Common myeloid progenitor, CD34-positive (primary cell): ENCODE data around the gene TMEM51.

Source experiments
- CTCF ChIA-PET: fragments of 350-600 bp; sonication (Branson Sonifier 250); formaldehyde crosslinking; loops from one replicate; lab custom pipeline; 2021; ENCODE audit warnings: antibody characterized with exemption; lab: Charles Lee
- POLR2A ChIA-PET: fragments of 350-600 bp; sonication (Branson Sonifier 250); formaldehyde crosslinking; loops from one replicate; lab custom pipeline; 2021; ENCODE audit warnings: antibody characterized with exemption; lab: Charles Lee
- DNase-seq, 3 donors: peaks; one replicate each; pipeline versions ENCODE4 v3.0.0 to v3.0.0-alpha.2; 2013
- H3K27ac ChIP-seq, 2 experiments: 1 replicate in 1 of 2; 2 replicates in 1 of 2; pipeline ENCODE4 v1.7.0; 2013; ENCODE audit warnings: inconsistent platforms in 2 of 2, low read length in 2 of 2, mild to moderate bottlenecking in 2 of 2, low read depth in 1 of 2, moderate library complexity in 1 of 2; ENCODE audit not compliant: severe bottlenecking in 2 of 2, insufficient read depth in 1 of 2, poor library complexity in 1 of 2
- H3K27me3 ChIP-seq, 5 experiments: replicated peaks in 2 of 5; 1 replicate in 3 of 5; 2 replicates in 2 of 5; pipeline versions ENCODE4 v1.6.1 to v1.7.0; 2013; ENCODE audit warnings: low read length in 4 of 5, mild to moderate bottlenecking in 2 of 5, moderate library complexity in 2 of 5, inconsistent platforms in 1 of 5; ENCODE audit not compliant: insufficient read depth in 5 of 5, control insufficient read depth in 4 of 5
- H3K36me3 ChIP-seq, 4 experiments: 1 replicate in 2 of 4; 2 replicates in 2 of 4; pipeline versions ENCODE4 v1.6.1 to v1.7.0; 2013; ENCODE audit warnings: low read length in 3 of 4, control low read depth in 1 of 4, mild to moderate bottlenecking in 1 of 4; ENCODE audit not compliant: control insufficient read depth in 4 of 4, insufficient read depth in 4 of 4
- H3K4me1 ChIP-seq, 4 experiments: 1 replicate in 3 of 4; 2 replicates in 1 of 4; pipeline versions ENCODE4 v1.6.1 to v1.7.1; 2013; ENCODE audit warnings: low read length in 3 of 4, mild to moderate bottlenecking in 3 of 4, control low read depth in 1 of 4, inconsistent platforms in 1 of 4, moderate library complexity in 1 of 4; ENCODE audit not compliant: control insufficient read depth in 4 of 4, insufficient read depth in 4 of 4; ENCODE audit errors: control extremely low read depth in 1 of 4
- H3K4me3 ChIP-seq, 7 experiments: 1 replicate in 4 of 7; 2 replicates in 3 of 7; pipeline versions ENCODE4 v1.5.1 to v1.7.0; 2013; ENCODE audit warnings: mild to moderate bottlenecking in 7 of 7, low read length in 6 of 7, moderate library complexity in 6 of 7, inconsistent platforms in 2 of 7, low read depth in 2 of 7, control low read depth in 1 of 7; ENCODE audit not compliant: insufficient read depth in 4 of 7, control insufficient read depth in 1 of 7; ENCODE audit errors: extremely low read depth in 1 of 7
- H3K9me3 ChIP-seq, 5 experiments: 1 replicate in 4 of 5; 2 replicates in 1 of 5; pipeline versions ENCODE4 v1.6.1 to v1.7.1; 2013; ENCODE audit warnings: low read length in 4 of 5, mild to moderate bottlenecking in 2 of 5, inconsistent platforms in 1 of 5, low read depth in 1 of 5, moderate library complexity in 1 of 5; ENCODE audit not compliant: control insufficient read depth in 4 of 5, insufficient read depth in 2 of 5; ENCODE audit errors: control extremely low read depth in 1 of 5
- WGBS: methylation state at CpG from one replicate; pipeline ENCODE4 v1.1.5; 2013; ENCODE audit not compliant: insufficient coverage; 5-methylcytosine and 5-hydroxymethylcytosine counted together

Gene TMEM51

DNA sequence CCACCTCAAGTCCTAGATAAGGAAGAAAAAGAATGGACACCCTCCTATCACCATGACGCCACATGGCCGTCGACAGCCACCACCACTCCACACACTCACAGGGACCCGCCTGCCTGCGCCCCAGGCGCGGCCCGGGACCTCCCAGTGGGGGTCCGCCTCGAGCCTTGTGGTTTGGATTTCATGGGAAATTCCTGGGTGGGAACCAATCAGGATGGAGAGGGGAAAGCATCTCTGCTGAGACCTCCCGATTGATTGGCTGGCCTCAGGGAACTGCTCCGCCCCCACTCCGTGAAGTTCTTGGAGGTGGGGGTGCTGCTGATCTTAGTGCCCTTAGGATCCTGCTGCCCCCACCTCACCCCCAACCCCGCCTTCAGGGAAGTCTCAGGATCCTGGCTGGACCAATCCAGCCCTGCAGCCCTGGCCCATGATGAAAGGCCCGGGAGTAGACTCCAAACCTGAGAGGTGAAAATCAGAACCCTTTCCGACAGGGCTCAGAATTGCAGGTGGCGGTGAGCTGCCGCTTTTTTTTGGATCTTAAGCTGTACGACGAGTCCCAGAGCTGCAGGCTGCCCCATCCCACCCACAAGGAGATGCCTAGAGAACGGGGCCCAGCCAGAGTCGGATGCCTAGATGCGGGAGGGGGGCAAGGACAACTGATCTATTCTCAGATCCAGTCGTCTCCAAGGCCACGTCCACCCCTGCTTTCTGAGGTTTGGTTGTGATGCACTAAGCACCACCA, 29.0 kb upstream of the TMEM51 start:
- H3K36me3 ChIP-seq = no peaks in the 10 kb centered on the region
- H3K4me3 ChIP-seq = no peak overlapping the region
- H3K4me1 ChIP-seq = peaks cover 0 to 4% (median 4%) of the 10 kb centered on the region in 4 experiments
- peaks cover 0 to 3% (median 0%) of the 10 kb centered on the region in 5 experiments for H3K9me3 ChIP-seq
- H3K27me3 ChIP-seq = no peaks in the 10 kb centered on the region
- H3K27ac ChIP-seq = no peak overlapping the region
- ChIA-PET POLR2A (no interaction called here), CTCF (interaction anchor here (0.6 to 10.7 kb wide), 5 partner anchors 28 to 263 kb away, joined by 3 to 111 read pairs (median 4); partner anchors contain the start of gene TMEM51)
- DNase-seq = no peak
- WGBS = 100% methylated on average over 14 of the region's 25 CpGs

- Histone ChIP-seq H3K27me3 (no peaks in the 10 kb centered on the region), H3K36me3 (no peaks in the 10 kb centered on the region), H3K27ac (no peak overlapping the region), H3K4me1 (peaks cover 0 to 4% (median 4%) of the 10 kb centered on the region in 4 experiments), H3K9me3 (peaks cover 0 to 9% (median 4%) of the 10 kb centered on the region in 5 experiments), H3K4me3 (no peak overlapping the region)
- DNase-seq = no peak
- ChIA-PET CTCF (interaction anchor here (0.6 to 10.7 kb wide), 10 partner anchors 9 to 179 kb away, joined by 3 to 111 read pairs (median 5); partner anchors contain the start of gene TMEM51), POLR2A (no interaction called here)
- WGBS = 98% methylated on average over 7 of the region's 7 CpGs
Observed at GRCh38 chr1:15125101-15125745, 28.3 kb upstream of the TMEM51 start.

DNA sequence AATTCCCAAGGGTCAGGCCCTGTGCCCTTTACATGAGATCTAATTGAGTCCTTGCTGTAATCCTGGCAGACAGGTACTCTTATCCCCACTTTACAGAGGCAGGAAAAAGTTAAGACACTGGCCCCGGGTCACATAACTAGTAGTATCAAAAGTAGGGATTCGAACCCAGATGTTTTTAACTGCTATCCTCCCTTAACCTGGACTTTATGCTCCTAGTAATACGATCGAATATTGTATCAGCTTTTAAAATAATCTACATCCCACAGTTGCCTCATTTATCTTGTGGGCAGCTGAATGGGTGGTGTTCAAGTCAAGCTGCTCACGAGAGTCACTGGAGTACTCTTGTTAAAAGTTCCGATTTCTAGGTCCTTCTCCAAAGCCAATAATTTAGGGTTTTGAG, 25.5 kb upstream of the TMEM51 start:
- H3K4me3 ChIP-seq = no peak overlapping the region
- CTCF ChIA-PET = interaction anchor here (0.9 to 10.7 kb wide), 19 partner anchors 9 to 176 kb away, joined by 3 to 111 read pairs (median 5); partner anchors contain the start of genes FHAD1 and TMEM51
- no peaks in the 10 kb centered on the region for H3K36me3 ChIP-seq
- peaks cover 0 to 4% (median 4%) of the 10 kb centered on the region in 4 experiments for H3K4me1 ChIP-seq
- peaks cover 1 to 13% (median 6%) of the 10 kb centered on the region in 5 experiments for H3K9me3 ChIP-seq
- WGBS = 85% methylated on average over 6 of the region's 6 CpGs
- DNase-seq = no peak
- no peak overlapping the region for H3K27ac ChIP-seq
- POLR2A ChIA-PET = interaction anchor here (1.1 to 1.9 kb wide), 2 partner anchors 14 to 144 kb away, joined by 4 to 8 read pairs; no protein-coding TSS in a partner anchor
- no peaks in the 10 kb centered on the region for H3K27me3 ChIP-seq

- Histone ChIP-seq H3K4me1 (peaks cover 0 to 4% (median 4%) of the 10 kb centered on the region in 4 experiments), H3K4me3 (no peak overlapping the region), H3K36me3 (no peaks in the 10 kb centered on the region), H3K27me3 (no peaks in the 10 kb centered on the region), H3K9me3 (peaks cover 1 to 13% (median 6%) of the 10 kb centered on the region in 5 experiments), H3K27ac (no peak overlapping the region)
- peak; percentile 75 to 86 (median 80) for DNase-seq
- 23% methylated on average over 11 of the region's 18 CpGs for WGBS
- CTCF ChIA-PET = interaction anchor here (0.6 to 10.7 kb wide), 23 partner anchors 8 to 176 kb away, joined by 3 to 111 read pairs (median 5); partner anchors contain the start of genes FHAD1 and TMEM51
- POLR2A ChIA-PET = interaction anchor here (0.7 to 1.9 kb wide), 3 partner anchors 13 to 144 kb away, joined by 4 to 8 read pairs (median 4); partner anchors contain the start of gene TMEM51
Observed at GRCh38 chr1:15128520-15129313, 24.8 kb upstream of the TMEM51 start.

GRCh38 chr1:15129944-15130343, 23.6 kb upstream of the TMEM51 start:
- 95% methylated on average over 4 of the region's 4 CpGs for WGBS
- CTCF ChIA-PET = interaction anchor here (1.1 to 10.7 kb wide), 6 partner anchors 11 to 142 kb away, joined by 3 to 111 read pairs (median 40); partner anchors contain the start of gene TMEM51
- POLR2A ChIA-PET = interaction anchor here (1.9 kb wide), 1 partner anchor 12 kb away, joined by 8 read pairs; no protein-coding TSS in a partner anchor
- Histone ChIP-seq H3K9me3 (peaks cover 1 to 13% (median 6%) of the 10 kb centered on the region in 5 experiments), H3K27me3 (no peaks in the 10 kb centered on the region), H3K4me1 (peaks cover under 1 to 6% (median 5%) of the 10 kb centered on the region in 4 experiments), H3K27ac (no peak overlapping the region), H3K4me3 (no peak overlapping the region), H3K36me3 (no peaks in the 10 kb centered on the region)
- peak in 1 of 3 donors; percentile 39 for DNase-seq

GRCh38 chr1:15130607-15131006, 22.9 kb upstream of the TMEM51 start:
- POLR2A ChIA-PET = no interaction called here
- CTCF ChIA-PET = interaction anchor here (0.9 to 10.7 kb wide), 6 partner anchors 10 to 142 kb away, joined by 3 to 111 read pairs (median 38); partner anchors contain the start of gene TMEM51
- H3K4me1 ChIP-seq = peaks cover 2 to 8% (median 6%) of the 10 kb centered on the region in 4 experiments

More at GRCh38 chr1:15130607-15131006, 22.9 kb upstream of the TMEM51 start:
- H3K4me3 ChIP-seq = no peak overlapping the region
- H3K9me3 ChIP-seq = peaks cover 1 to 13% (median 6%) of the 10 kb centered on the region in 5 experiments
- DNase-seq = no peak
- 100% methylated on average over 2 of the region's 3 CpGs for WGBS
- no peak overlapping the region for H3K27ac ChIP-seq
- no peaks in the 10 kb centered on the region for H3K36me3 ChIP-seq
- H3K27me3 ChIP-seq = no peaks in the 10 kb centered on the region
